Stimulated activated CD4-positive, alpha-beta T cell treated with anti-CD3 and anti-CD28 coated beads, Interleukin-4, amount 100 ng/mL, for 1 hour (primary cell): ENCODE measurements around the gene COL6A5.

Experiments
- DNase-seq: peaks from one replicate; pipeline ENCODE4 v3.0.0-alpha.2; 2020

Gene COL6A5

GRCh38 chr3:130528120-130528519 lies 182.6 kb downstream of the COL6A5 start:
- DNase-seq: no peak

DNA sequence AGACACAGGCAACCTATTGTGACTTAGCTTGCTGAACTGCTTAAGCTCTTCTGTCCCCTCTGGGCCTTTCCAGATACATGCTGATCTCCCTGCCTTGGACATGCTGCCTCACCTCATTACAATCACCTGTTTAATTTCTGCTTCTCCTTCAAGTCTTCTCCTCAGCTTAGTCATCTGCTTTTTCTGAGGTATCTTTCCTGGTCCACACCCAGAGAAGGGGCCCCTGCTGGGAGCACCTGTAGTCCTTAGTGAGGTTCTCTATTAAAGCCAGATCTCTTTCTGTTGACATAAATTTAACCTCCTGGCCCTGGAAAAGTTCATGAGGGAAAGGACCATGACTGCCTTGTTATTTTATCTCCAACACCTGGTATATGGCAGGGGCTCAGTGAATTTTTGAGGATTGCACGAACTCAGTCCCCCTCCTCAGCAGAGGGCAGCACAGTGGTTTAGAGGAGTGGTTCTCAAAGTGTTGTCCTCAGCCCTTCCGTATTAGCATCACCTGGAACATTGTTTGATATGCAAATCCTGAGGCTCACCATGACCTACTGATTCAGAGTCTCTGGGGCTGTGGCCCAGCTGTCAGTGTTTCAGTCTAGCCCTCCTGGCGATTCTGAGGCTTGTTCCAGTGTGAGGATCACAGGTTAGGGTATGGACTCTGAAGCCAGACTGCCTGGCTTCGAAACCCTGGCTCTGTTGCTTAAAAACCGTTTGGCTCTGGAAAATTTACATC lies 184.2 kb downstream of the COL6A5 start:
- DNase-seq: no peak

- DNase-seq: no peak
Measured at GRCh38 chr3:130533247-130533646, 187.8 kb downstream of the COL6A5 start.
